ENCODE measurements around the gene PHF13. TPM values are rescaled to one million over a fixed set of nuclear protein-coding genes. Genes with fewer than 3 reads are reported as not detected.

PHF13 gene
- total and polyA plus RNA-seq, 9 of the 15 experiments (the other 6 are each of a cell fraction or from before 2014, with no cell fraction given), result 1.8 to 36.1 (median 11.7) TPM

- TF ChIP-seq NKRF (IDR thresholded peaks at IDR 0.05; ENCODE audit: borderline replicate concordance) (no peak), HMG20B (CRISPR knock-in tag; IDR thresholded peaks at IDR 0.05) (no peak), HIVEP1 (CRISPR knock-in tag; IDR thresholded peaks at IDR 0.05) (no peak), ETV1 (tag; conservative IDR thresholded peaks at IDR 0.05; ENCODE audit: low read depth) (no peak), IRF9 (tag; IDR thresholded peaks at IDR 0.05) (no peak), CUX1 (CRISPR knock-in tag; IDR thresholded peaks at IDR 0.05) (no peak)
- TF ChIP-seq, protein P1, sequence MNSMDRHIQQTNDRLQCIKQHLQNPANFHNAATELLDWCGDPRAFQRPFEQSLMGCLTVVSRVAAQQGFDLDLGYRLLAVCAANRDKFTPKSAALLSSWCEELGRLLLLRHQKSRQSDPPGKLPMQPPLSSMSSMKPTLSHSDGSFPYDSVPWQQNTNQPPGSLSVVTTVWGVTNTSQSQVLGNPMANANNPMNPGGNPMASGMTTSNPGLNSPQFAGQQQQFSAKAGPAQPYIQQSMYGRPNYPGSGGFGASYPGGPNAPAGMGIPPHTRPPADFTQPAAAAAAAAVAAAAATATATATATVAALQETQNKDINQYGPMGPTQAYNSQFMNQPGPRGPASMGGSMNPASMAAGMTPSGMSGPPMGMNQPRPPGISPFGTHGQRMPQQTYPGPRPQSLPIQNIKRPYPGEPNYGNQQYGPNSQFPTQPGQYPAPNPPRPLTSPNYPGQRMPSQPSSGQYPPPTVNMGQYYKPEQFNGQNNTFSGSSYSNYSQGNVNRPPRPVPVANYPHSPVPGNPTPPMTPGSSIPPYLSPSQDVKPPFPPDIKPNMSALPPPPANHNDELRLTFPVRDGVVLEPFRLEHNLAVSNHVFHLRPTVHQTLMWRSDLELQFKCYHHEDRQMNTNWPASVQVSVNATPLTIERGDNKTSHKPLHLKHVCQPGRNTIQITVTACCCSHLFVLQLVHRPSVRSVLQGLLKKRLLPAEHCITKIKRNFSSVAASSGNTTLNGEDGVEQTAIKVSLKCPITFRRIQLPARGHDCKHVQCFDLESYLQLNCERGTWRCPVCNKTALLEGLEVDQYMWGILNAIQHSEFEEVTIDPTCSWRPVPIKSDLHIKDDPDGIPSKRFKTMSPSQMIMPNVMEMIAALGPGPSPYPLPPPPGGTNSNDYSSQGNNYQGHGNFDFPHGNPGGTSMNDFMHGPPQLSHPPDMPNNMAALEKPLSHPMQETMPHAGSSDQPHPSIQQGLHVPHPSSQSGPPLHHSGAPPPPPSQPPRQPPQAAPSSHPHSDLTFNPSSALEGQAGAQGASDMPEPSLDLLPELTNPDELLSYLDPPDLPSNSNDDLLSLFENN (IDR thresholded peaks at IDR 0.05; ENCODE audit: low read depth in 2 of 2, low read length in 2 of 2), result no peak
These were observed 32.7 kb upstream of the PHF13 start (continued) for GRCh38 chr1:6580593-6581409.

All from K562 (cell line).